Measurements from ENCODE around the gene STIMATE. TPM values are rescaled to one million over a fixed set of nuclear protein-coding genes. Genes with fewer than 3 reads are reported as not detected.

Gene STIMATE
- total and polyA plus RNA-seq, 9 of the 15 experiments (the other 6 are each of a cell fraction or from before 2014, with no cell fraction given) = 0.14 to 7.7 (median 4.9) TPM

GRCh38 chr3:52793702-52794611 is 103.4 kb downstream of the STIMATE start:
- CTCF ChIA-PET (ENCODE audit: low intra/inter-chr PET ratio) = no interaction called here
- DNase-seq (ENCODE audit: extremely low read depth in 1 of 4, low spot score in 3 of 4) (no peak), FAIRE-seq (no peak), ATAC-seq (no peak)
- BruUV-seq (replicated peaks) = no TSS peak
- 39% methylated on average over 7 of the region's 9 CpGs for WGBS (ENCODE audit: insufficient coverage, low coverage, missing lambda C conversion rate)
- no peaks in the 10 kb centered on the region for H3K79me2 ChIP-seq (ENCODE audit: control insufficient read depth, insufficient read depth, low read length)
- peaks cover 0 to 12% of the 10 kb centered on the region in 2 experiments; a peak in 2 of 5 replicates for H3K4me1 ChIP-seq (replicated peaks in 1 of 2; ENCODE audit: control insufficient read depth in 2 of 2, insufficient read depth in 2 of 2, low read length in 2 of 2)
- no peak overlapping the region for H3K9ac ChIP-seq (ENCODE audit: insufficient read depth in 1 of 2, low read depth in 2 of 2, low read length in 2 of 2)
- H3K36me3 ChIP-seq (ENCODE audit: control insufficient read depth, insufficient read depth, low read length) = no peaks in the 10 kb centered on the region
- no peak overlapping the region for H2AFZ ChIP-seq (ENCODE audit: low read depth, low read length)
- H3K4me2 ChIP-seq (ENCODE audit: insufficient read depth, low read length) = no peak overlapping the region
- no peak overlapping the region for H3K4me3 ChIP-seq
- no peaks in the 10 kb centered on the region for H3K9me1 ChIP-seq (ENCODE audit: control insufficient read depth, insufficient read depth, low read length)
- in situ Hi-C loops (cut with MboI) = no loop called here
- no peaks in the 10 kb centered on the region for H3K9me3 ChIP-seq (replicated peaks; ENCODE audit: control insufficient read depth, insufficient read depth, low read depth, low read length)
- peaks cover 0 to 26% of the 10 kb centered on the region in 2 experiments; a peak in 3 of 5 replicates for H3K27me3 ChIP-seq (ENCODE audit: control insufficient read depth in 2 of 2, insufficient read depth in 2 of 2, low read length in 2 of 2)
- POLR2A ChIA-PET = no interaction called here
- intact Hi-C loops (cut with micrococcal nuclease) = no loop called here
- no peak overlapping the region for H3K27ac ChIP-seq (ENCODE audit: extremely low read depth, low read depth, low read length)
- H4K20me1 ChIP-seq (replicated peaks; ENCODE audit: control insufficient read depth, insufficient read depth, low read length) = no peaks in the 10 kb centered on the region
- no peak for TF ChIP-seq NCOR1 (IDR thresholded peaks at IDR 0.05)
- no peak for TF ChIP-seq ZKSCAN8 (CRISPR knock-in tag; IDR thresholded peaks at IDR 0.05)
- no peak for TF ChIP-seq PHF20 (IDR thresholded peaks at IDR 0.05; ENCODE audit: partially characterized antibody)
- TF ChIP-seq RBM15 (IDR thresholded peaks at IDR 0.05; ENCODE audit: insufficient read depth, low read length) = no peak
- no peak for TF ChIP-seq CHD1 (IDR thresholded peaks at IDR 0.05; ENCODE audit: low read length)
- no peak for TF ChIP-seq ZNF184 (CRISPR knock-in tag; IDR thresholded peaks at IDR 0.05)
- TF ChIP-seq PKNOX1 (IDR thresholded peaks at IDR 0.05) = no peak
- TF ChIP-seq KDM2B (CRISPR knock-in tag; IDR thresholded peaks at IDR 0.05) = no peak
- no peak for TF ChIP-seq MTF1 (CRISPR knock-in tag; IDR thresholded peaks at IDR 0.05; ENCODE audit: borderline replicate concordance)

Data from K562 (cell line).